SU-DHL-6 (cell line): ENCODE data around the gene TLCD4.

ENCODE experiments used
- H2AFZ ChIP-seq: fragments of 200-600 bp; sonication (generic); 2 replicates; pipeline ENCODE4 v1.6.1; 2014; ENCODE audit warnings: low read depth, mild to moderate bottlenecking, moderate library complexity, mixed read lengths, antibody characterized with exemption, low read length; ENCODE audit not compliant: severe bottlenecking
- H3F3A ChIP-seq: fragments of 200-600 bp; shearing (Covaris generic); 2 replicates; pipeline ENCODE4 v1.6.0; 2016; ENCODE audit warnings: antibody characterized with exemption, mild to moderate bottlenecking; ENCODE audit not compliant: insufficient read depth
- H3K27ac ChIP-seq: fragments of 200-600 bp; sonication (generic); 2 replicates; pipeline ENCODE4 v1.5.1; 2016; ENCODE audit warnings: low read depth, mild to moderate bottlenecking, low read length, moderate library complexity, mixed read lengths
- H3K27me3 ChIP-seq: fragments of 200-600 bp; sonication (generic), shearing (Covaris generic); 2 replicates; pipeline ENCODE4 v1.6.0; 2014; ENCODE audit warnings: mild to moderate bottlenecking, low read length
- H3K36me3 ChIP-seq: fragments of 200-600 bp; sonication (generic); 2 replicates; pipeline ENCODE4 v1.6.1; 2014; ENCODE audit warnings: mild to moderate bottlenecking, low read length, mixed read lengths
- H3K4me2 ChIP-seq: fragments of 300-600, 200-600 bp; shearing (Covaris generic), sonication (generic); 2 replicates; pipeline ENCODE4 v1.6.0; 2014; ENCODE audit warnings: low read length, low read depth, mild to moderate bottlenecking; ENCODE audit not compliant: poor library complexity, severe bottlenecking
- H3K4me3 ChIP-seq: fragments of 200-600 bp; sonication (generic); 2 replicates; pipeline ENCODE4 v1.5.1; 2014; ENCODE audit warnings: antibody characterized with exemption, low read length, mild to moderate bottlenecking, mixed read lengths; ENCODE audit not compliant: insufficient read depth, poor library complexity, severe bottlenecking
- H3K79me2 ChIP-seq: fragments of 200-600 bp; sonication (generic); 2 replicates; pipeline ENCODE4 v1.6.1; 2014; ENCODE audit warnings: mild to moderate bottlenecking, low read length, moderate library complexity; ENCODE audit not compliant: insufficient read depth
- H3K9ac ChIP-seq: fragments of 200-600 bp; sonication (generic); 2 replicates; pipeline ENCODE4 v1.7.0; 2014; ENCODE audit warnings: mild to moderate bottlenecking, low read length
- H3K9me2 ChIP-seq: fragments of 200-600 bp; sonication (generic); replicated peaks from 2 replicates; pipeline ENCODE4 v1.6.1; 2014; ENCODE audit warnings: low read length; ENCODE audit not compliant: insufficient read depth
- H3K9me3 ChIP-seq: fragments of 200-600 bp; sonication (generic); 2 replicates; pipeline ENCODE4 v1.6.1; 2014; ENCODE audit warnings: low read length, mixed read lengths; ENCODE audit not compliant: insufficient read depth
- H4K20me1 ChIP-seq: fragments of 200-600 bp; sonication (generic); 2 replicates; pipeline ENCODE4 v1.6.1; 2014; ENCODE audit warnings: low read depth, mild to moderate bottlenecking, antibody characterized with exemption, low read length, moderate library complexity, mixed read lengths
- EZH2phosphoT487 ChIP-seq: fragments of 200-600 bp; sonication (generic), shearing (Covaris generic); conservative IDR thresholded peaks from 2 replicates; pipeline ENCODE4 v1.6.1; 2018; ENCODE audit warnings: mild to moderate bottlenecking, antibody characterized with exemption, low read length, moderate library complexity, mixed read lengths
- TF ChIP-seq, protein P1 (sequence below): fragments of 200-600 bp; sonication (generic); IDR thresholded peaks from one replicate; pipeline ENCODE4 v1.5.1; 2017; ENCODE audit warnings: antibody characterized with exemption, mild to moderate bottlenecking, low read length, moderate library complexity; ENCODE audit not compliant: insufficient read depth, poor library complexity, severe bottlenecking

Gene TLCD4

GRCh38 chr1:95098196-95098595, 19.0 kb upstream of the TLCD4 start:
- no peaks in the 10 kb centered on the region for H3K9me3 ChIP-seq

GRCh38 chr1:95108792-95109191, 8.4 kb upstream of the TLCD4 start:
- Histone ChIP-seq H3K9me2 (no peaks in the 10 kb centered on the region), H3F3A (no peaks in the 10 kb centered on the region), H3K9ac (no peak overlapping the region), H4K20me1 (no peaks in the 10 kb centered on the region), H3K36me3 (no peaks in the 10 kb centered on the region), H3K27ac (no peak overlapping the region), H3K9me3 (no peaks in the 10 kb centered on the region), H3K79me2 (no peaks in the 10 kb centered on the region), H2AFZ (no peak overlapping the region), H3K4me2 (no peak overlapping the region), H3K27me3 (no peaks in the 10 kb centered on the region), H3K4me3 (no peak overlapping the region)
- TF ChIP-seq EZH2phosphoT487 = no peak
- TF ChIP-seq, protein P1, sequence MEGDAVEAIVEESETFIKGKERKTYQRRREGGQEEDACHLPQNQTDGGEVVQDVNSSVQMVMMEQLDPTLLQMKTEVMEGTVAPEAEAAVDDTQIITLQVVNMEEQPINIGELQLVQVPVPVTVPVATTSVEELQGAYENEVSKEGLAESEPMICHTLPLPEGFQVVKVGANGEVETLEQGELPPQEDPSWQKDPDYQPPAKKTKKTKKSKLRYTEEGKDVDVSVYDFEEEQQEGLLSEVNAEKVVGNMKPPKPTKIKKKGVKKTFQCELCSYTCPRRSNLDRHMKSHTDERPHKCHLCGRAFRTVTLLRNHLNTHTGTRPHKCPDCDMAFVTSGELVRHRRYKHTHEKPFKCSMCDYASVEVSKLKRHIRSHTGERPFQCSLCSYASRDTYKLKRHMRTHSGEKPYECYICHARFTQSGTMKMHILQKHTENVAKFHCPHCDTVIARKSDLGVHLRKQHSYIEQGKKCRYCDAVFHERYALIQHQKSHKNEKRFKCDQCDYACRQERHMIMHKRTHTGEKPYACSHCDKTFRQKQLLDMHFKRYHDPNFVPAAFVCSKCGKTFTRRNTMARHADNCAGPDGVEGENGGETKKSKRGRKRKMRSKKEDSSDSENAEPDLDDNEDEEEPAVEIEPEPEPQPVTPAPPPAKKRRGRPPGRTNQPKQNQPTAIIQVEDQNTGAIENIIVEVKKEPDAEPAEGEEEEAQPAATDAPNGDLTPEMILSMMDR = no peak

More at GRCh38 chr1:95098196-95098595, 19.0 kb upstream of the TLCD4 start:
- Histone ChIP-seq H3K4me3 (no peak overlapping the region), H3K9me2 (no peaks in the 10 kb centered on the region), H3K9ac (no peak overlapping the region), H3K27ac (no peak overlapping the region), H3F3A (no peaks in the 10 kb centered on the region), H4K20me1 (no peaks in the 10 kb centered on the region), H3K36me3 (no peaks in the 10 kb centered on the region), H3K27me3 (no peaks in the 10 kb centered on the region), H3K4me2 (no peak overlapping the region), H2AFZ (no peak overlapping the region), H3K79me2 (no peaks in the 10 kb centered on the region)
- TF ChIP-seq, protein P1 = no peak
- TF ChIP-seq EZH2phosphoT487 = no peak

GRCh38 chr1:95111014-95111413, 6.1 kb upstream of the TLCD4 start:
- Histone ChIP-seq H4K20me1 (no peaks in the 10 kb centered on the region), H3K9ac (no peak overlapping the region), H2AFZ (no peak overlapping the region), H3F3A (no peaks in the 10 kb centered on the region), H3K27me3 (no peaks in the 10 kb centered on the region), H3K9me3 (no peaks in the 10 kb centered on the region), H3K4me2 (no peak overlapping the region), H3K36me3 (no peaks in the 10 kb centered on the region), H3K27ac (no peak overlapping the region), H3K9me2 (no peaks in the 10 kb centered on the region), H3K4me3 (no peak overlapping the region), H3K79me2 (no peaks in the 10 kb centered on the region)
- TF ChIP-seq EZH2phosphoT487 = no peak
- TF ChIP-seq, protein P1 = no peak

GRCh38 chr1:95113684-95114083, 3.5 kb upstream of the TLCD4 start:
- H3K4me2 ChIP-seq = no peak overlapping the region
- H3F3A ChIP-seq = no peaks in the 10 kb centered on the region
- no peaks in the 10 kb centered on the region for H3K9me2 ChIP-seq
- no peak overlapping the region for H3K27ac ChIP-seq
- no peaks in the 10 kb centered on the region for H3K79me2 ChIP-seq
- H3K4me3 ChIP-seq = no peak overlapping the region
- H2AFZ ChIP-seq = no peak overlapping the region
- H3K27me3 ChIP-seq = no peaks in the 10 kb centered on the region
- no peaks in the 10 kb centered on the region for H3K9me3 ChIP-seq
- no peaks in the 10 kb centered on the region for H4K20me1 ChIP-seq
- no peak overlapping the region for H3K9ac ChIP-seq
- TF ChIP-seq EZH2phosphoT487 = no peak
- TF ChIP-seq, protein P1 = no peak
- H3K36me3 ChIP-seq = no peaks in the 10 kb centered on the region
